IPS-18c (cell line): Measurements from ENCODE around the gene EIF4H.
"Not testable (repeated sequence)": the region's sequence is repeated elsewhere in the genome, so short reads cannot be mapped to it uniquely, and the experiment has no call there.

Source experiments
- H3K4me3 ChIP-seq: 2 replicates; pipeline ENCODE4 v1.7.0; 2013; ENCODE audit warnings: low read depth, mild to moderate bottlenecking, low read length, moderate library complexity; ENCODE audit not compliant: insufficient read depth
- H3K9me3 ChIP-seq: one replicate; pipeline ENCODE4 v1.6.1; 2013; ENCODE audit warnings: mild to moderate bottlenecking, low read length, moderate library complexity; ENCODE audit not compliant: control insufficient read depth, insufficient read depth

The EIF4H gene

GRCh38 chr7:74165867-74166593, 8.1 kb upstream of the EIF4H start:
- H3K9me3 ChIP-seq: no peaks in the 10 kb centered on the region

DNA sequence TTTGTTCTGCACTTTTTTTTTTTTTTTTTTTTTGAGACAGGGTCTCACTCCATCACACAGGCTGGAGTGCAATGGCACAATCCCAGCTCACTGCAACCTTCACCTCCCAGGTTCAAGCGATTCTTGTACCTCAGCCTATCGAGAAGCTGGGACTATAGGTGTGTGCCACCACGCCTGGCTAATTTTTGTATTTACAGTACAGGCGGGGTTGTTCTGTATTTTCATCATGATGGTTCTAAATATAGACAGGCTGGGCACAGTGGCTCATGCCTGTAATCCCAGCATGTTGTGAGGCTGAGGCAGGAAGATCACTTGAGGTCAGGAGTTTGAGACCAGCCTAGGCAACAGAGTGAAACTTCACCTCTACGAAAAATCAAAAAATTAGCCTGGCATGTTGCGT, 6.8 kb upstream of the EIF4H start:
- H3K4me3 ChIP-seq: not testable (repeated sequence)

More at GRCh38 chr7:74165867-74166593, 8.1 kb upstream of the EIF4H start:
- H3K4me3 ChIP-seq: no peak overlapping the region

GRCh38 chr7:74173074-74173473, 1.1 kb upstream of the EIF4H start:
- H3K9me3 ChIP-seq: no peaks in the 10 kb centered on the region
- peak overlapping the region; percentile 88; the same call in 1 of the 2 replicates for H3K4me3 ChIP-seq

More for the DNA sequence above, 6.8 kb upstream of the EIF4H start:
- not testable (repeated sequence) for H3K9me3 ChIP-seq

- H3K4me3 ChIP-seq: peak overlapping the region; percentile 88
Observed at GRCh38 chr7:74173491-74173865, 678 bp upstream of the EIF4H start.

GRCh38 chr7:74174606-74175082, 488 bp downstream of the EIF4H start:
- Histone ChIP-seq H3K9me3 (no peaks in the 10 kb centered on the region), H3K4me3 (peak overlapping the region; percentile 88)

More at GRCh38 chr7:74173491-74173865, 678 bp upstream of the EIF4H start:
- no peaks in the 10 kb centered on the region for H3K9me3 ChIP-seq

GRCh38 chr7:74175340-74175739, 1.2 kb downstream of the EIF4H start:
- H3K9me3 ChIP-seq: no peaks in the 10 kb centered on the region
- H3K4me3 ChIP-seq: peak overlapping the region; percentile 88

GRCh38 chr7:74176555-74176954, 2.4 kb downstream of the EIF4H start:
- Histone ChIP-seq H3K4me3 (no peak overlapping the region), H3K9me3 (no peaks in the 10 kb centered on the region)

- H3K9me3 ChIP-seq: no peaks in the 10 kb centered on the region
- H3K4me3 ChIP-seq: no peak overlapping the region
Observed at GRCh38 chr7:74178632-74179031, 4.5 kb downstream of the EIF4H start.

DNA sequence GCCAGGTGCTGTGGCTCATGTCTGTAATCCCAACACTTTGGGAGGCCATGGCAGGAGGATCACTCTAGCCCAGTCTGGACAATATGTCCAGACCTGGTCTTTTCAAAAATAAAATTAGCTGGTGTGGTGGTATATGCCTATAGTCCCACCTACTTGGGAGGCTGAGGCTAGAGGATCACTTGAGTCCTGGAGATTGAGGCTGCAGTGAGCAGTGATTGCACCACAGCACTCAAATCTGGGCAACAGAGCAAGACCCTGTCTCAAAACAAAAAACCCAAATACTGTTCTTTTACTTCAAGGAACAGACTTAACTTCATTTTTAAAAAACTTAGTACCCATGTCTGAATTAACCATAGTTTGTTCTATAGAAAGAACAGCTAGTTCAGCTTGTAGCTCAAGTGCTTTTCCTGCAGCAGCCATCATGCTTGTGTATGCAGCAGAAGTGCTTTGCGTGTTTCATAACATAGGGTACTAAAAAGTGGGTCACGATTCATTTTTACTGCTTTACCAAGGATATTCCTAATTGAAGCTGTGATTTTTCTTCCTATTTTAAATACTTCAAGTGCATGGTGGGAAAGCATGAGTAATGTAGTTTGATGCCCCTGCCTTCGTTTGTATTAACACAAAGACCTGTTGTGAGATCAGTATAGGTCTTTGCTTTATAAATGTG, 5.9 kb downstream of the EIF4H start:
- Histone ChIP-seq H3K4me3 (no peak overlapping the region), H3K9me3 (no peaks in the 10 kb centered on the region)

- Histone ChIP-seq H3K9me3 (no peaks in the 10 kb centered on the region), H3K4me3 (no peak overlapping the region)
Observed at GRCh38 chr7:74180866-74181265, 6.7 kb downstream of the EIF4H start.

- H3K4me3 ChIP-seq: no peak overlapping the region
- H3K9me3 ChIP-seq: no peaks in the 10 kb centered on the region
Observed at GRCh38 chr7:74181821-74182220, 7.7 kb downstream of the EIF4H start.

- no peak overlapping the region for H3K4me3 ChIP-seq
Observed at GRCh38 chr7:74182453-74183090, 8.4 kb downstream of the EIF4H start.

GRCh38 chr7:74183142-74183541, 9.0 kb downstream of the EIF4H start:
- Histone ChIP-seq H3K9me3 (no peaks in the 10 kb centered on the region), H3K4me3 (no peak overlapping the region)

More at GRCh38 chr7:74182453-74183090, 8.4 kb downstream of the EIF4H start:
- H3K9me3 ChIP-seq: no peaks in the 10 kb centered on the region

GRCh38 chr7:74183653-74184450, 9.7 kb downstream of the EIF4H start:
- no peaks in the 10 kb centered on the region for H3K9me3 ChIP-seq
- H3K4me3 ChIP-seq: no peak overlapping the region

- no peaks in the 10 kb centered on the region for H3K9me3 ChIP-seq
- no peak overlapping the region for H3K4me3 ChIP-seq
Observed at GRCh38 chr7:74185016-74185415, 10.9 kb downstream of the EIF4H start.

DNA sequence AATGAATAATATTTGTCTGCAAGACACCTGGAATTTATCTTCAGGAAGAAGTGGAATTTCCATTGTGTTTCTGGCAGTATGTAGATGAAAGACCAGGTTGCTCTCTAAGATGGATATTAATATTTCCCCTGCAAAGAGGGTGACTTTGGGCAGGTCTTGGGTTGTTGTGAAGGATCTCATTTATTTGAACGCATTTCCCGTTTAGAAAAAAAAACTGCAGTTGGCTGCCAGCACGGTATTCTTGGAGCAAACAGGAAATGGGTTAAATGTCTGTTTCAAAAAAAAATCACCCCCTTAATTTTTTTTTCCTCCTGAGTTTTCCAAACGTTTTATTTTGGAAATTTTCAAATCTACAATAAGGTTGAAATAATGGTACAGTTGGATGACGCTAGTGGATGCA, 11.5 kb downstream of the EIF4H start:
- H3K4me3 ChIP-seq: no peak overlapping the region
- H3K9me3 ChIP-seq: no peaks in the 10 kb centered on the region
